OCI-LY3 (cell line): Measurements from ENCODE around the gene GZMM.

Experiments used
- CTCF ChIP-seq: fragments of 200-600, 300-600 bp; sonication (generic); IDR thresholded peaks from 2 replicates; pipeline ENCODE4 v1.5.1; 2014; ENCODE audit warnings: antibody characterized with exemption, low read length, low read depth
- EZH2phosphoT487 ChIP-seq: fragments of 200-600 bp; shearing (Covaris generic); IDR thresholded peaks from 2 replicates; pipeline ENCODE4 v1.6.1; 2018; ENCODE audit warnings: antibody characterized with exemption, mixed run types, low read depth

- TF ChIP-seq CTCF (no peak), EZH2phosphoT487 (no peak)
Measured at GRCh38 chr19:513368-514165, 30.3 kb upstream of the GZMM start.
